HepG2 (cell line): Measurements from ENCODE around the gene SPSB2. TPM values are rescaled to one million over a fixed set of nuclear protein-coding genes. Genes with fewer than 3 reads are reported as not detected.

Source experiments
- ATAC-seq: fragments of 200-7000 bp; cut with Tn5 transposase; 3 replicates; pipeline ENCODE4 v1.9.1; 2020; ENCODE audit warnings: mild to moderate bottlenecking, moderate library complexity
- BruUV-seq: library from RNA; stranded (reverse); fragments of 400-500 nt; replicated peaks from 2 replicates; lab custom pipeline; 2021; lab: Mats Ljungman, UMichigan
- CTCF ChIA-PET: fragments of 300-600 bp; formaldehyde crosslinking; extraction: SDS; loops from one replicate; lab custom pipeline; 2021; ENCODE audit warnings: low total read pairs, inconsistent platforms, low intra/inter-chr PET ratio; lab: Yijun Ruan, JAX
- POLR2A ChIA-PET: fragments of 350-600 bp; sonication (Branson Sonifier 250); formaldehyde crosslinking; loops from one replicate; lab custom pipeline; 2020; ENCODE audit warnings: antibody characterized with exemption, inconsistent platforms; lab: Yijun Ruan, JAX
- DNase-seq: peaks from one replicate; pipeline ENCODE4 v3.0.0-alpha.2; 2015; ENCODE audit warnings: low spot score
- FAIRE-seq: peaks from 3 replicates; lab custom pipeline; 2011; peaks lifted over from hg19 to GRCh38; lab: Jason Lieb, UNC
- H2AFZ ChIP-seq: one replicate; pipeline ENCODE4 v1.6.1; 2011; ENCODE audit warnings: low read length, inconsistent platforms
- H3K27ac ChIP-seq: fragments of 300-600 bp; 3 replicates; pipeline ENCODE4 v1.8.0; 2011; ENCODE audit warnings: mixed run types, mild to moderate bottlenecking, mixed read lengths, low read length, inconsistent platforms; ENCODE audit not compliant: insufficient read depth; ENCODE audit errors: extremely low read length
- H3K27me3 ChIP-seq, 2 experiments: fragments of 200-600 bp in 1 of 2; 2 replicates in 1 of 2; 3 replicates in 1 of 2; pipeline versions ENCODE4 v1.6.0 to v1.8.0; 2011; ENCODE audit warnings: low read length in 2 of 2, mild to moderate bottlenecking in 2 of 2, moderate library complexity in 2 of 2, inconsistent platforms in 1 of 2; ENCODE audit not compliant: insufficient read depth in 2 of 2, control insufficient read depth in 1 of 2
- H3K36me3 ChIP-seq, 2 experiments: fragments of 200-600 bp in 1 of 2; replicated peaks in 1 of 2; 2 replicates in 1 of 2; 3 replicates in 1 of 2; pipeline versions ENCODE4 v1.5.1 to v1.8.0; 2011; ENCODE audit warnings: low read length in 2 of 2, inconsistent platforms in 1 of 2; ENCODE audit not compliant: insufficient read depth in 2 of 2, control insufficient read depth in 1 of 2
- H3K4me1 ChIP-seq: 2 replicates; pipeline ENCODE4 v1.5.1; 2012; ENCODE audit warnings: low read length, inconsistent platforms; ENCODE audit not compliant: insufficient read depth
- H3K4me2 ChIP-seq: 2 replicates; pipeline ENCODE4 v1.6.0; 2011; ENCODE audit warnings: low read depth, low read length, inconsistent platforms
- H3K4me3 ChIP-seq, 3 experiments: fragments of 200-600 bp in 1 of 3; sonication (generic), shearing (Covaris generic) in 1 of 3; replicated peaks in 1 of 3; 2 replicates each; pipeline ENCODE4 v1.5.1; 2011 to 2016; ENCODE audit warnings: low read length in 3 of 3, inconsistent platforms in 2 of 3, low read depth in 2 of 3, mild to moderate bottlenecking in 2 of 3, control low read depth in 1 of 3, mixed read lengths in 1 of 3; ENCODE audit not compliant: insufficient read depth in 1 of 3
- H3K79me2 ChIP-seq: one replicate; pipeline ENCODE4 v1.6.1; 2011; ENCODE audit warnings: low read length, inconsistent platforms; ENCODE audit not compliant: insufficient read depth
- H3K9ac ChIP-seq: 2 replicates; pipeline ENCODE4 v1.6.0; 2011; ENCODE audit warnings: mild to moderate bottlenecking, low read depth, low read length, inconsistent platforms; ENCODE audit not compliant: insufficient read depth
- H3K9me3 ChIP-seq: 2 replicates; pipeline ENCODE4 v1.5.1; 2012; ENCODE audit warnings: mild to moderate bottlenecking, low read length
- H4K20me1 ChIP-seq: 2 replicates; pipeline ENCODE4 v1.6.0; 2011; ENCODE audit warnings: inconsistent platforms, mild to moderate bottlenecking, low read length, moderate library complexity; ENCODE audit not compliant: insufficient read depth
- CCAR2 ChIP-seq: fragments of 200-400 bp; formaldehyde crosslinking; optimal IDR thresholded peaks from 2 replicates; pipeline ENCODE3; 2018; ENCODE audit warnings: low read depth, mild to moderate bottlenecking, low read length, moderate library complexity
- ESRRA ChIP-seq: sonication (generic); formaldehyde crosslinking; IDR thresholded peaks from 2 replicates; pipeline ENCODE4 v1.5.1; 2020; ENCODE audit warnings: mild to moderate bottlenecking, low read depth, missing genetic modification reagents
- HNRNPK ChIP-seq: fragments of 200-400 bp; formaldehyde crosslinking; IDR thresholded peaks from 2 replicates; pipeline ENCODE4 v1.6.1; 2018; ENCODE audit warnings: low read length, low read depth, moderate library complexity, mild to moderate bottlenecking; ENCODE audit not compliant: poor library complexity, severe bottlenecking
- LBX2 ChIP-seq: sonication (generic); formaldehyde crosslinking; IDR thresholded peaks from 2 replicates; pipeline ENCODE4 v1.5.0; 2020; ENCODE audit warnings: missing genetic modification reagents, mild to moderate bottlenecking, borderline replicate concordance
- MAFF ChIP-seq: IDR thresholded peaks from 2 replicates; pipeline ENCODE4 v1.6.1; 2011; ENCODE audit warnings: low read depth, low read length, improper control_type of control experiment
- RFX3 ChIP-seq: IDR thresholded peaks from 2 replicates; pipeline ENCODE4 v1.6.1; 2016; ENCODE audit warnings: missing biosample characterization, missing genetic modification reagents
- SAP130 ChIP-seq: IDR thresholded peaks from 2 replicates; pipeline ENCODE4 v1.6.1; 2016; ENCODE audit warnings: low read depth
- TAF1 ChIP-seq: sonication (generic); formaldehyde crosslinking; IDR thresholded peaks from 2 replicates; pipeline ENCODE4 v1.4.0; 2020; ENCODE audit warnings: missing genetic modification reagents
- ZFX ChIP-seq: sonication (generic); formaldehyde crosslinking; IDR thresholded peaks from 2 replicates; pipeline ENCODE4 v1.4.0; 2020; ENCODE audit warnings: mild to moderate bottlenecking, low read depth, missing genetic modification reagents, moderate library complexity
- ZNF567 ChIP-seq: sonication (generic); formaldehyde crosslinking; IDR thresholded peaks from 2 replicates; pipeline ENCODE4 v1.8.1; 2023; ENCODE audit warnings: mild to moderate bottlenecking, missing genetic modification reagents, borderline replicate concordance
- ZNF574 ChIP-seq: sonication (generic); formaldehyde crosslinking; IDR thresholded peaks from 2 replicates; pipeline ENCODE4 v1.4.0; 2020; ENCODE audit warnings: missing genetic modification reagents
- WGBS: methylation state at CpG from one replicate; pipeline ENCODE4 v1.1.6; 2017; ENCODE audit warnings: low lambda C conversion rate; 5-methylcytosine and 5-hydroxymethylcytosine counted together
- in situ Hi-C: cut with HindIII; loops from 2 replicates; pipeline ENCODE4 v1.10.0; 2017; ENCODE audit warnings: low pct_unique_long_range_greater_than_20kb; ENCODE audit not compliant: extremely low pct_ligation_motif_present
- intact Hi-C: fragments of 100-400 bp; cut with micrococcal nuclease; formaldehyde crosslinking; loops from one replicate; pipeline ENCODE4 v1.10.0; 2022; ENCODE audit not compliant: unreplicated experiment
- polyA plus RNA-seq, 8 experiments: library from polyadenylated mRNA; depleted of rRNA in 3 of 8; stranded (reverse) in 7 of 8; unstranded in 1 of 8; fragments of >200 nt; fragmentation: Illumina TruSeq in 4 of 8; extraction: Trizol in 4 of 8; gene quantifications; 2 replicates each; pipeline versions ENCODE4 v1.2.1 to v1.2.3, GENCODE V29; 2011 to 2016; ENCODE audit warnings: low read depth in 4 of 8, missing spikeins in 1 of 8, mixed read lengths in 1 of 8; ENCODE audit not compliant: insufficient read depth in 1 of 8
- total RNA-seq, 5 experiments: library from RNA; depleted of rRNA; stranded (reverse); fragments of >200 nt; fragmentation: Illumina TruSeq; extraction: Trizol; gene quantifications; 2 replicates each; pipeline ENCODE4 v1.2.3, GENCODE V29; 2016; ENCODE audit warnings: low read depth in 1 of 5
- TF ChIP-seq, protein P1 (sequence below): sonication (generic); formaldehyde crosslinking; IDR thresholded peaks from 2 replicates; pipeline ENCODE4 v1.8.1; 2022; ENCODE audit warnings: low read depth, mild to moderate bottlenecking, missing genetic modification reagents
- TF ChIP-seq, protein P2 (sequence below): IDR thresholded peaks from 2 replicates; pipeline ENCODE4 v1.6.1; 2012; ENCODE audit warnings: inconsistent platforms

The SPSB2 gene
- total and polyA plus RNA-seq, 2 of the 13 experiments (the other 11 are each of a cell fraction or from before 2014, with no cell fraction given), result 2.0 to 6.2 TPM

- TF ChIP-seq, protein P1, sequence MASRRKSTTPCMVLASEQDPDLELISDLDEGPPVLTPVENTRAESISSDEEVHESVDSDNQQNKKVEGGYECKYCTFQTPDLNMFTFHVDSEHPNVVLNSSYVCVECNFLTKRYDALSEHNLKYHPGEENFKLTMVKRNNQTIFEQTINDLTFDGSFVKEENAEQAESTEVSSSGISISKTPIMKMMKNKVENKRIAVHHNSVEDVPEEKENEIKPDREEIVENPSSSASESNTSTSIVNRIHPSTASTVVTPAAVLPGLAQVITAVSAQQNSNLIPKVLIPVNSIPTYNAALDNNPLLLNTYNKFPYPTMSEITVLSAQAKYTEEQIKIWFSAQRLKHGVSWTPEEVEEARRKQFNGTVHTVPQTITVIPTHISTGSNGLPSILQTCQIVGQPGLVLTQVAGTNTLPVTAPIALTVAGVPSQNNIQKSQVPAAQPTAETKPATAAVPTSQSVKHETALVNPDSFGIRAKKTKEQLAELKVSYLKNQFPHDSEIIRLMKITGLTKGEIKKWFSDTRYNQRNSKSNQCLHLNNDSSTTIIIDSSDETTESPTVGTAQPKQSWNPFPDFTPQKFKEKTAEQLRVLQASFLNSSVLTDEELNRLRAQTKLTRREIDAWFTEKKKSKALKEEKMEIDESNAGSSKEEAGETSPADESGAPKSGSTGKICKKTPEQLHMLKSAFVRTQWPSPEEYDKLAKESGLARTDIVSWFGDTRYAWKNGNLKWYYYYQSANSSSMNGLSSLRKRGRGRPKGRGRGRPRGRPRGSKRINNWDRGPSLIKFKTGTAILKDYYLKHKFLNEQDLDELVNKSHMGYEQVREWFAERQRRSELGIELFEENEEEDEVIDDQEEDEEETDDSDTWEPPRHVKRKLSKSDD (CRISPR knock-in tag), result no peak
- TF ChIP-seq MAFF (peak; percentile 30; the same call in 1 of the 2 replicates), ESRRA (CRISPR knock-in tag) (no peak)
- TF ChIP-seq, all 625 proteins: peak for 12
Measured at GRCh38 chr12:6827982-6828780, 44.9 kb downstream of the SPSB2 start, which contains the start of gene P3H3 (continued).

- POLR2A ChIA-PET, result interaction anchor here (1.5 to 4.7 kb wide), 5 partner anchors 25 to 104 kb away, joined by 3 to 20 read pairs (median 15); partner anchors contain the start of genes CDCA3, COPS7A, MLF2 and PTMS
- BruUV-seq, result TSS peak; percentile 14
- Histone ChIP-seq H2AFZ (no peak overlapping the region), H3K27ac (no peak overlapping the region), H3K79me2 (peaks cover 16% of the 10 kb centered on the region), H3K36me3 (peaks cover 9 to 14% of the 10 kb centered on the region in 2 experiments; a peak in 4 of 5 replicates), H3K27me3 (no peaks in the 10 kb centered on the region), H3K4me2 (peak overlapping the region; percentile 65), H3K4me3 (peak overlapping the region in 1 of 3 experiments; percentile 11; a peak in 1 of 6 replicates), H4K20me1 (no peaks in the 10 kb centered on the region), H3K9ac (0 out of 2 replicates have a peak overlapping the region, but pooled peaks have one; percentile 0), H3K4me1 (peaks cover 24% of the 10 kb centered on the region), H3K9me3 (no peaks in the 10 kb centered on the region)
- FAIRE-seq, result peak; percentile 85
- in situ Hi-C loops (loop anchor here (5.0 kb wide), 1 partner anchor 75 kb away; the partner anchor contains the start of gene MLF2), intact Hi-C loops (loop anchor here (10.0 kb wide), 1 partner anchor 213 kb away; no protein-coding TSS in a partner anchor)
- CTCF ChIA-PET, result interaction anchor here (0.8 kb wide), 1 partner anchor 91 kb away, joined by 3 read pairs; no protein-coding TSS in a partner anchor
- WGBS, result 38% methylated on average over 5 of the region's 8 CpGs
- peak; percentile 67 for DNase-seq
- ATAC-seq, result peak; percentile 24
- TF ChIP-seq, protein P2, sequence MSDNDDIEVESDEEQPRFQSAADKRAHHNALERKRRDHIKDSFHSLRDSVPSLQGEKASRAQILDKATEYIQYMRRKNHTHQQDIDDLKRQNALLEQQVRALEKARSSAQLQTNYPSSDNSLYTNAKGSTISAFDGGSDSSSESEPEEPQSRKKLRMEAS, result peak; percentile 82
- TF ChIP-seq ZNF567 (CRISPR knock-in tag) (0 out of 2 replicates have a peak, but pooled peaks have one; percentile 56), TAF1 (CRISPR knock-in tag) (peak; percentile 35; the same call in 1 of the 2 replicates), CCAR2 (peak; percentile 29), LBX2 (no peak), ZNF574 (CRISPR knock-in tag) (0 out of 2 replicates have a peak, but pooled peaks have one; percentile 19), HNRNPK (peak; percentile 61), SAP130 (CRISPR knock-in tag) (peak; percentile 42; the same call in 1 of the 2 replicates), ZFX (CRISPR knock-in tag) (peak; percentile 24; the same call in 1 of the 2 replicates), RFX3 (CRISPR knock-in tag) (peak; percentile 17; the same call in 1 of the 2 replicates)
Measured at GRCh38 chr12:6827437-6827911, 45.6 kb downstream of the SPSB2 start.
